GM12878 (cell line): Measurements from ENCODE around the gene ZCCHC24. TPM values are rescaled to one million over a fixed set of nuclear protein-coding genes. Genes with fewer than 3 reads are reported as not detected.

ENCODE experiments used
- ATAC-seq: fragments of 200-7000 bp; cut with Tn5 transposase; 3 replicates; pipeline ENCODE4 v1.9.1; 2020; ENCODE audit warnings: mild to moderate bottlenecking, moderate library complexity
- BruUV-seq: library from RNA; stranded (reverse); fragments of 400-500 nt; replicated peaks from 2 replicates; lab custom pipeline; 2021; lab: Mats Ljungman, UMichigan
- CTCF ChIA-PET: fragments of 300-600 bp; sonication (Branson Sonifier 250); formaldehyde crosslinking; extraction: SDS; loops from one replicate; lab custom pipeline; 2021; ENCODE audit warnings: inconsistent platforms; lab: Yijun Ruan, JAX
- POLR2A ChIA-PET: fragments of 350-600 bp; formaldehyde crosslinking; extraction: SDS; loops from one replicate; lab custom pipeline; 2021; ENCODE audit warnings: inconsistent platforms; lab: Charles Lee
- RAD21 ChIA-PET: fragments of 300-600 bp; sonication (Branson Sonifier 250); formaldehyde crosslinking; loops from one replicate; lab custom pipeline; 2023; ENCODE audit warnings: antibody characterized with exemption; ENCODE audit not compliant: unreplicated experiment; lab: Charles Lee
- SMC1A ChIA-PET: fragments of 300-600 bp; sonication (Branson Sonifier 250); formaldehyde crosslinking; loops from one replicate; lab custom pipeline; 2023; ENCODE audit not compliant: unreplicated experiment, uncharacterized antibody; lab: Charles Lee
- DNase-seq: peaks from one replicate; pipeline ENCODE4 v3.0.0-alpha.2; 2011; ENCODE audit warnings: low read depth, low spot score
- FAIRE-seq: peaks from 3 replicates; lab custom pipeline; 2011; peaks lifted over from hg19 to GRCh38; lab: Jason Lieb, UNC
- H2AFZ ChIP-seq: 2 replicates; pipeline ENCODE4 v1.6.0; 2011; ENCODE audit warnings: low read depth, low read length, control low read depth; ENCODE audit not compliant: control insufficient read depth
- H3K27ac ChIP-seq: 2 replicates; pipeline ENCODE4 v1.5.1; 2011; ENCODE audit warnings: control low read depth; ENCODE audit not compliant: control insufficient read depth, insufficient read depth
- H3K27me3 ChIP-seq, 2 experiments: replicated peaks in 1 of 2; 2 replicates each; pipeline versions ENCODE4 v1.6.0 to v1.6.1; 2011; ENCODE audit warnings: low read length in 1 of 2; ENCODE audit not compliant: control insufficient read depth in 2 of 2, insufficient read depth in 2 of 2
- H3K36me3 ChIP-seq, 2 experiments: 2 replicates each; pipeline ENCODE4 v1.5.1; 2011; ENCODE audit warnings: low read length in 1 of 2; ENCODE audit not compliant: control insufficient read depth in 2 of 2, insufficient read depth in 2 of 2
- H3K4me1 ChIP-seq: 2 replicates; pipeline ENCODE4 v1.6.1; 2011; ENCODE audit warnings: mild to moderate bottlenecking, low read length, moderate library complexity, mixed read lengths; ENCODE audit not compliant: control insufficient read depth, insufficient read depth
- H3K4me2 ChIP-seq: 2 replicates; pipeline ENCODE4 v1.6.0; 2011; ENCODE audit warnings: control low read depth; ENCODE audit not compliant: control insufficient read depth, insufficient read depth
- H3K4me3 ChIP-seq: fragments of 200-600 bp; sonication (generic); 2 replicates; pipeline ENCODE4 v1.5.1; 2016
- H3K79me2 ChIP-seq: 2 replicates; pipeline ENCODE4 v1.6.0; 2011; ENCODE audit warnings: low read length; ENCODE audit not compliant: control insufficient read depth, insufficient read depth
- H3K9ac ChIP-seq: 2 replicates; pipeline ENCODE4 v1.8.0; 2011; ENCODE audit warnings: low read length, control low read depth, mixed read lengths; ENCODE audit not compliant: control insufficient read depth, insufficient read depth
- H3K9me3 ChIP-seq: replicated peaks from 3 replicates; pipeline ENCODE4 v1.5.1; 2011; ENCODE audit warnings: mild to moderate bottlenecking, low read length; ENCODE audit not compliant: control insufficient read depth, insufficient read depth
- H4K20me1 ChIP-seq: 2 replicates; pipeline ENCODE4 v1.6.0; 2011; ENCODE audit not compliant: control insufficient read depth, insufficient read depth
- ATF2 ChIP-seq: IDR thresholded peaks from 2 replicates; pipeline ENCODE4 v1.6.1; 2012; ENCODE audit warnings: low read length, inconsistent platforms
- JUND ChIP-seq: IDR thresholded peaks from 2 replicates; pipeline ENCODE4 v1.6.1; 2012; ENCODE audit warnings: low read depth, mild to moderate bottlenecking, low read length, improper control_type of control experiment, moderate library complexity
- MLLT1 ChIP-seq: fragments of 450-650 bp; IDR thresholded peaks from 2 replicates; pipeline ENCODE4 v1.6.1; 2016; ENCODE audit warnings: mild to moderate bottlenecking
- NFXL1 ChIP-seq: fragments of 450-650 bp; IDR thresholded peaks from 2 replicates; pipeline ENCODE4 v1.6.1; 2017; ENCODE audit warnings: antibody characterized with exemption, mild to moderate bottlenecking, borderline replicate concordance
- NR2C2 ChIP-seq: IDR thresholded peaks from 2 replicates; pipeline ENCODE4 v1.6.1; 2011; ENCODE audit warnings: borderline replicate concordance, low read depth; ENCODE audit not compliant: control insufficient read depth, insufficient read length
- PML ChIP-seq: IDR thresholded peaks from 2 replicates; pipeline ENCODE4 v1.6.1; 2012; ENCODE audit warnings: low read length, inconsistent platforms
- RB1 ChIP-seq: fragments of 450-650 bp; formaldehyde crosslinking; IDR thresholded peaks from 2 replicates; pipeline ENCODE4 v1.6.1; 2017; ENCODE audit warnings: mild to moderate bottlenecking, borderline replicate concordance
- SUPT20H ChIP-seq: IDR thresholded peaks from 2 replicates; pipeline ENCODE4 v1.6.1; 2011; ENCODE audit warnings: low read depth, mild to moderate bottlenecking, low read length, moderate library complexity, borderline replicate concordance; ENCODE audit not compliant: control insufficient read depth
- ZNF622 ChIP-seq: fragments of 450-650 bp; IDR thresholded peaks from 2 replicates; pipeline ENCODE4 v1.6.1; 2017; ENCODE audit warnings: mild to moderate bottlenecking, inconsistent platforms
- WGBS: methylation state at CpG from one replicate; pipeline ENCODE4 v1.1.6; 2016; ENCODE audit warnings: low lambda C conversion rate; ENCODE audit not compliant: insufficient replicate concordance, insufficient coverage; ENCODE audit errors: missing lambda C conversion rate; 5-methylcytosine and 5-hydroxymethylcytosine counted together
- in situ Hi-C: fragments of 300-500 bp; cut with MboI; formaldehyde crosslinking; loops from 9 replicates; pipeline ENCODE4 v1.14.3; 2018; ENCODE audit warnings: mixed read lengths
- intact Hi-C: fragments of 100-400 bp; cut with micrococcal nuclease; formaldehyde crosslinking; loops from one replicate; pipeline ENCODE4 v1.14.2; 2022; ENCODE audit not compliant: unreplicated experiment
- polyA plus RNA-seq, 11 experiments: library from polyadenylated mRNA; depleted of rRNA in 4 of 11; unstranded in 6 of 11; stranded (reverse) in 5 of 11; fragments of >200 nt; fragmentation: Nextera tagmentation in 4 of 11; fragmentation: Illumina TruSeq in 1 of 11; extraction: Ambion mirVana in 4 of 11; extraction: Trizol in 1 of 11; gene quantifications; 1 replicate in 1 of 11; 2 replicates in 10 of 11; pipeline versions ENCODE4 v1.2.1 to v1.2.3, GENCODE V29; 2011 to 2016; ENCODE audit warnings: inconsistent platforms in 2 of 11, missing spikeins in 2 of 11, low read depth in 1 of 11
- total RNA-seq, 4 experiments: library from RNA; depleted of rRNA in 3 of 4; stranded (reverse); fragments of >200 nt in 3 of 4; fragmentation: Illumina TruSeq in 1 of 4; extraction: Trizol in 1 of 4; gene quantifications; 2 replicates each; pipeline versions ENCODE4 v1.2.1 to v1.2.3, GENCODE V29; 2013 to 2021

The ZCCHC24 gene
- total and polyA plus RNA-seq, 10 of the 15 experiments (the other 5 are each of a cell fraction or from before 2014, with no cell fraction given) = 0.02 to 0.62 (median 0.04) TPM; not detected in 4

GRCh38 chr10:79397051-79397450 lies 48.4 kb downstream of the ZCCHC24 start:
- SMC1A ChIA-PET = interaction anchor here (1.3 kb wide), 1 partner anchor 80 kb away, joined by 4 read pairs; no protein-coding TSS in a partner anchor
- H3K4me2 ChIP-seq = no peak overlapping the region
- in situ Hi-C loops = no loop called here

More at GRCh38 chr10:79397051-79397450, 48.4 kb downstream of the ZCCHC24 start:
- H3K27ac ChIP-seq = no peak overlapping the region
- TF ChIP-seq MLLT1 (no peak), ATF2 (no peak), RB1 (no peak), PML (no peak), JUND (no peak), SUPT20H (no peak), NFXL1 (no peak), ZNF622 (no peak), NR2C2 (no peak)
- no peak overlapping the region for H3K9ac ChIP-seq
- H3K4me1 ChIP-seq = no peaks in the 10 kb centered on the region
- H3K9me3 ChIP-seq = no peaks in the 10 kb centered on the region
- no TSS peak for BruUV-seq
- no peaks in the 10 kb centered on the region for H3K36me3 ChIP-seq
- no peak overlapping the region for H3K4me3 ChIP-seq
- ChIA-PET CTCF (interaction anchor here (0.9 to 2.6 kb wide), 3 partner anchors 9 to 73 kb away, joined by 3 to 7 read pairs (median 5); no protein-coding TSS in a partner anchor), POLR2A (no interaction called here), RAD21 (interaction anchor here (1.1 kb wide), 1 partner anchor 22 kb away, joined by 3 read pairs; no protein-coding TSS in a partner anchor)
- DNase-seq = no peak
- H3K27me3 ChIP-seq = no peaks in the 10 kb centered on the region; a peak in 2 of 4 replicates
- intact Hi-C loops = no loop called here
- H4K20me1 ChIP-seq = no peaks in the 10 kb centered on the region
- ATAC-seq = no peak
- 3% methylated on average over 6 of the region's 6 CpGs for WGBS
- H3K79me2 ChIP-seq = no peaks in the 10 kb centered on the region
- no peak overlapping the region for H2AFZ ChIP-seq
- FAIRE-seq = no peak
